ENCODE results near the gene CHST9.
"Not testable (repeated sequence)": the region's sequence is repeated elsewhere in the genome, so short reads cannot be mapped to it uniquely, and the experiment has no call there.

Gene CHST9

DNA sequence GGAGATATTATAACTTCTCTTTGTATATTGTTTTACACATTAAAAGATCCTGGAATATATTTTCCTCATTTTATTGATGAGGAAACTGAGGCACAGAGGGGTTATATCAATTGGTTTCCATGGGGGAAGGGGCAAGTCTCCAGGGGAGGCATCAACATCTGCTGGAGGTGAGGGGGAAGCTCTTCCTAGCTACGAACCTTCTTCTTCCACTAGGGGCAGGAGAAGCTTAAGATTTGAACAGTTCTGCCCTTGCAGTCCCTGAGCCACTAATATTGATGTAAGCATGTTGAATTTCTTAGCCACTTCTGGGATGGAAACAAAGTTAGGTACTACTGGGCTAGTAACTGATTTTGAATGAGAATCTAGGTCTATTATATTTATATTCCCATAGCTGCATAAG lies 179.5 kb downstream of the CHST9 start:
- DNase-seq (ENCODE audit: low read depth in 1 of 2, low spot score in 1 of 2), result no peak

DNA sequence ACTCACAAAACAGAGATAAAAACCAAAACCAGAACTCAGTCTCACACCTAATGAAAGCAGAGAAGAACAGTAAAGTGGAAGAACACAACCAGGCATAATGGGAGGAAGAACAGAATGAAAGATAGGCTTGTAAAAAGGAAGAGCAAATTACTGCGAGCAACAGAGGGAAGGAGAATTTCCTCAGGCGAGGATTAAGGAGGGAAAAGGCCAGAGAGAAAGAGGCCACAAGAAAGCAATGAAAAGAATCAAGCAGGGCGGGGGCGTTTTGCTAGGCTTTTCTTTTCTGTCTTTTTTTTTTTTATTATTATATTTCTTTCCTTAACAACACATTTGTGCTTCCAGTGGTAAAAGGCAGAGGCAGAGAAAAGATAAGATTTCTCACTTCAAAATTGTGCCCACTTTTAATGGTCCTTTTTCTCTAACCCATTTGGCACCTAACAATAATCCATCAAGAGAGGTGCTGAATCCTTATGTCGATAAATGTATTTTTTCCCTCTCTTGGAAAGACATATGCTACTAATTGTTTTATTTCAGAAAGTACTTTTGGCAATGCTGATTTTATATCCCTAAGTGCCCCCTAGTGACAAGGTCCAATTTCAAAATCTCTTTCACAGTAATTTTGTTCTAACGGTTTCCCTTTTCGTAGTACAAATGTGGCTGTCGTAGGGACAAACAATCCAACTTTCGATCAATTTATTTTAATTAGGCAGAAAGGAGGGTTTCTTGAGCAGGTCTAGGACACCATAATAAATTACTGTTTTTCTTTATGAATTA lies 180.9 kb downstream of the CHST9 start:
- no peak for DNase-seq (ENCODE audit: low read depth in 1 of 2, low spot score in 1 of 2)

DNA sequence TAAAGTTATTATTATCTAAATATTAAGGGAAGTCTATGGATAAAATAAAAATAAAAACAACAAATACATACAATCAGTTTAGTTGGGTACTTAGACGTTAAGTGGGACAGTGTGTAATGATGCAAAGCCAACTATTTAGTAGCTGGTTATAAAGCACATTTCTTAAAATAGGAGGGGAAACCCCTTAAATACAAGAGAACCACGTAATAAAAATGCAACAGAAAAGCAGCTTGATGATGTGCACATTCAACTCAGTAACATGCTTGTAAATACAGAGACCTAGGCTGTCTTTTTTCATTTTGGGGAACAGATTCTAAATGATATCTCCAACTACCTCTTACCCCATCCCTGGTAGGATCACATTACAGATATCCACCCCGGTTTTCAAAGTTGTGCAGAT lies 185.3 kb downstream of the CHST9 start:
- no peak for DNase-seq (ENCODE audit: low read depth in 1 of 2, low spot score in 1 of 2)

DNA sequence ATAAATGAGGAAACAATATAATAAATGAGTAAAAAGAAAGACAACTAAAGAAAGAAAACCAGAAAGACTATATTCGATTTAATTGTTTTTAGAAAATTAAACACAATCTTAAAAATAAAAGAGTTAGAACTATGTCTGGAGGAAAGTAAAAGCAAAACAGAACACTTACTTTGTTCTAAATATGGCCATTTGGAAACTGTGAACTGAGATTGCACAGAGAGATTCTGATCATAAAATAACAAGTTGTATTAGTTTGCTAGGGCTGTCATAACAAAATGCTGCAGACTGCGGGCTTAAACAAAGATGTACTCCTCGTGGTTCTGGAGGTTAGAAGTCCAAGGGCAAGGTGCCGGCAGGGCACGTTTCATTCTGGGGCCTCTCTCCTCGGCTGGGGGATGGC lies 191.5 kb downstream of the CHST9 start:
- no peak for DNase-seq (ENCODE audit: low read depth in 1 of 2, low spot score in 1 of 2)

DNA sequence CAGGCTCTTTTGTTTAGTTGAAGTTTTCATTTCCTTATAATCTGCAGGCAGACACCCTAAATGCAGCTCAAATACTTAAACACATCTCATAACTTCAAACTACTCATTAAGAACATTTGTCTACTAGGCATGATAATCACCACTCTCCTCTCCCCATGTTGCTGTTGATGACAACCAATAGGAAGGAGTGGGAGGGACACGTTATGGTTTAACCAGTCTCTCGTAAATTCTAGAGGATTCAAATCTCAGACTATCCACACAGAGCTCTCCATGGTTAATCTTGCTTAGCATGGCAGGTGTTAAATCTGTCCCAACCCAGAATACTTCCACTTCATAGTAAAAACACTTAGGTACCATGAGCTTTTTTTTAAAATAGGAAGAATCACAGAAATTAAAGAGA lies 192.2 kb downstream of the CHST9 start:
- no peak for DNase-seq (ENCODE audit: low read depth in 1 of 2, low spot score in 1 of 2)

DNA sequence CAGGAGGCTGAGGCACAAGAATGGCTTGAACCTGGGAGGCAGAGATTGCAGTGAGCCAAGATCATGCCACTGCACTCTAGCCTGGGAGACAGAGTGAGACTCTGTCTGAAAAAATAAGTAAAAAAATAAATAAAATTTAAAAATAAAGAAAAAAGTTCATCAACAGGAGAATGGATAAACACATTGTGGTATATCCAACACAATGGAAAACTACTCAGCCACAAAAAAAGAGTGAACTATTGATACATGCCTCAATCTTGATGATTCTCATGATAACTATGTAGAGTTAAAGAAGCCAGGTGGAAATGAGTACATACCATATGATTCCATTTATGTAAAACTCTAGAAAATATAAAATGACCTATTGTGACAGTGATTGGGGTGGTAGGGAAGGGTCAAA lies 195.3 kb downstream of the CHST9 start:
- no peak for DNase-seq (ENCODE audit: low read depth in 1 of 2, low spot score in 1 of 2)

DNA sequence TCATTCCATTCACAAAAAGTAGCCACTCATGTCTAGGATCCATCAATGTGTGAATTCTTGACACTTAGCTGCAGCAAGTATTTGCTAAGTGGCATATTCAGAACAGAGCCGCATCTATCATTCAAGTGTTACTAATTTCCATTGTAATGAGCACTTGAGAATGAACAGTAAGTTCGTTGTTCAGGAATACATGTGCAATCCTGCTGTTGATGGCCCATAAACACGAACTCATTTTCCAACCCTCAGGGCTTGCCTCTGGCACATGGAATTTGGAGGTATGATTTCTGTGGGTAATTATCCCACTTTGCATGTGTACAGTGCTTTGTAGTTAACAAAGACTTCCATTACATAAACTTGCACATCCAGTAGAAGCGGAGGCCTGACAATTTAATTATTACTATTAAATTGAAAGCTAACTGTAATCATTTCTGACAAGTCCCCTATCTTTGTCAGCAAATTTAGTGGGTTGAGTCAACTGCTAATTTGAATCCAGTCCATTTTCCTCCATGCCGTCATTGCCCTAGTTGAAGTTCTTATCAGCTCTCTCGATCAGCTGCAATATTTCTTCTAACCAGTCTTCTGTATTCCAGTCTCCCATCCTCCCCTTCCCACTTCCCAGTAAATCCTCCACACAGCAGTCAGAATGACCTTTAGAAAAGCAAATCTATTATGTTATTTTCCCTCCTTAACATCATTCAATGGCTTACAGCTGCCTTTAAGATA lies 203.6 kb downstream of the CHST9 start:
- DNase-seq (ENCODE audit: low read depth in 1 of 2, low spot score in 1 of 2), result no peak

DNA sequence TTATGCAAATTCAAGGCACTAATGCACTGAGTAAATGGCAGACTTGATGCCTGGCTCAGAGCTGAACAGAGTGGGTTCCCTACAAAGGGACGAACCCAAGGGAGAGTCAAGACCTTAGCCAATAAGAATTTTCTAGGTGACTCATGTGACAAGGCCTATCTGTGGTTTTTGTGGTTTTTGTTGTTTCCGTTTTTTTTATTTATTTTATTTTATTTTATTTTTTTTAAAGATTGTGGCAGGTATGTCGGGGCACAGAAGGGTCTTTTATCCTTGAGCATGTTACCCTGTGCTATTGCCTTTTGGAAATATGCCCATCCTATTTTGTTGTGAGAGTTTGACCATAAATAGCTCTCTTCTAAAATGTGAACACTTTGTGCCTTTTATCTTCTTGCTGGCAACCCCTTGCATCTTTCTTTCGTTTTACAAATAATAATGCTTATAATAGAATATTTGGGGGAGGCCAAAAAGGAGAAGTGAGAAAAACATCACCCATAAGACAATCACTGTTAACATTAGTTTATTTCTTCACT lies 206.2 kb downstream of the CHST9 start:
- DNase-seq (ENCODE audit: low read depth in 1 of 2, low spot score in 1 of 2), result no peak

DNA sequence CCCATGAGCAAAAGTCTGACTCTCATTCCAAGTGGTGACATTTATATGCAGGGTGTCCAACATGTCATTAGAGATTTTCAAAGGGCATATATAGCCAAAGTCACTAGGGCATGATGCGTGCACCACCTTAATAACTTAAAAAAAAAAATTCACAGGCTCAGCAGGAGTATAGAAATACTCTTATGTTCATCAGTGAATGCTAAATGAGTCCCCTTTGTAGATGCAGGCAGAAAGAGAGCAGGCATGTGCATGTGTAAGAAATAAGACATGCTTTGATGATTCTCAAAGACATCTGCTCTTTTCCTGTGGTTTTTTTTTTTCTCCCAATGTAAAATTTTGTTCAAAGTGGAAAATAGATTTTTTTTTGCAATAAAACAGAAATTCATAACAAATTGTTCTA lies 207.3 kb downstream of the CHST9 start:
- DNase-seq (ENCODE audit: low read depth in 1 of 2, low spot score in 1 of 2), result no peak

DNA sequence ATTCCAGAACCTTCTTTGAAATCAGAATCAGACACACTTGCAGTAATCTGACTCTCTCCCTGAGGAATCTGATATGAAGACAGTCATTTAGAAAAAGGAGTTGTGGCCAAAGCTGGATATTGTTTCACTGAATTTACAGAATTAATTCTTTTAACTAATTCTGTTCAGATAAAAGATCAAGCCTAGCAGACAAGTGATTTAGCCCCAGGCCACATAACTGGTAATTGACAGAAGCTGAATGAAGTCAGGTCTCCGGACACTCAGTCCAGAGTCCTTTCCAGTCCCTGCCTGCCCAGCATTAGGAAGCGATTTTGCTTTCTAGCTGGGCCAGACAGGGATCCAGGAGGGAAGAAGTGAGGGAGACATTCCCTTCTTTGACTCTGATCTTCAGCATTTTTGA lies 208.9 kb downstream of the CHST9 start:
- no peak for DNase-seq (ENCODE audit: low read depth in 1 of 2, low spot score in 1 of 2)

DNA sequence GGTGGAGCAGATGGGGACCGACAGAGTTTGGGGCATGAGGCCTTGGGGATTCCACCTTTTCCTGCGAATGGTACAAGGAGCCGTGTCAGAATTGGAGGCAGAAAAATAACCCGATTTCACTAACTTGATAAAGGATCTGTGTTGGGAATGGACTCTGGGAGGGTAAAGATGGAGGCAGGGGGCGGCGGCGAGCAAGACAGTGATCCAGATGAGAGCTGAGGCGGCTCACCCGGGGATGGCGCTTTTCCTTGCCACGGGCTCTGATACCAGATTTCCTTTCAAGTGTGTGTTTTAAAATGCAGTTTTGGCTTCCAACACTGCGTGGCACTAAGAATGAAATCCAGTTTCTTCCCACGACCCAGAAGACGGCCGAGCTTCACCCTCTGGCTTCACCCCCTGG lies 212.6 kb downstream of the CHST9 start:
- not testable (repeated sequence) for DNase-seq (ENCODE audit: low read depth in 1 of 2, low spot score in 1 of 2)

DNA sequence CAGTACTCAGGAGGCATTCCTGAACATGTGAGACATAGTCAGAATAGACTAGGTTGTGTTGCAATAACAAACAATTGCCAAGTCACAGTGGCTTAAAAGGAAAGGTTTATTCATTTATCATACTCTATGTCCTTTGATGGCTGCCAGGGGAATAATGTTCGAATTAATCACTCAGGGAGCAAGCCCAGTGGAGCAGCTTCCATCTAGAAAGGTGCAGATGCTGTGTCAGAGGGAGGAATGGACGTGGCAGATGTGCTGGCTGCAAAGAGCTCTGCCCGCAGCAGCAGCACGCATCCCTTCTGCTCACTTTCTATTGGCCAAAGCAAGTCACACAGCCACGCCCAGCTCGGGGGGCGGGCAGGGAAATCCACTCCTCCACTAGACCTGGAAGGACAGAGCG lies 213.7 kb downstream of the CHST9 start:
- DNase-seq (ENCODE audit: low read depth in 1 of 2, low spot score in 1 of 2), result no peak

DNA sequence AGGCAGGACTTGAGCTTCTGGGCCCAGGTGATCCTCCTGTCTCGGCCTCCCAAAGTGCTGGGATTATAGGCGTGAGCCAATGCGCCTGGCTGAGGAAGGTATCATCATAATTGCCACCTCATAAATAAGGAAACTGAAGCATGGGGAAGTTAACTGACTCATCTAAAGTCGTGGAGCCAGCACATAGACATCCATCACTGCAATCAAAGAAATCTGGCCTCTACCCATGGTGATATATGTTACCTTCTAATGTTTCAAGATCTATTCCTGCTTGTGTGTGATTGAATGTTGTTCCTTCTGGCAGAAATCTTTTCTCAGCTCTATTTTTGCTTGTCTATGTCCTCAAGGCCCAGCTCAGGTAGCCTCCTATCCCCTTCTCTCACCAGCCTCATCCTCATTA lies 214.5 kb downstream of the CHST9 start:
- no peak for DNase-seq (ENCODE audit: low read depth in 1 of 2, low spot score in 1 of 2)

DNA sequence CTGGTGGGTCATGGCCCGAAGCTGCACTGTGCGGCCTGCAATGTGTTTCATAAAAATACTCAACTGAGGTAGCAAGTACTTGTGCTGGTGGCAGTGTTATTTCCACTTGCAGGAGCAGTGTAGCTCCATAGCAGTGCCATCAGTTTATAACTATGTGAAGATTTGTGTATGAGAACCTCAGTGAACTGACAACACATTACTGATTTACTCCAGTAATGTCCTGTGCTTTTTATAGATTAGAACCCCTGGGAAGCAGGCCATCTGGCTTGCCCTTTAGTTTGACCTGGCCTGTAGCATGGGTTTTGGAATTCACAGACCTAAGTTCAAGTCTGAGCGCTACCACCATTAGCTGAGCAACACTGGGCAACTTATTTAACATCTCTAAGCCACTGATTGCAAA lies 219.9 kb downstream of the CHST9 start:
- no peak for DNase-seq (ENCODE audit: low read depth in 1 of 2, low spot score in 1 of 2)

DNA sequence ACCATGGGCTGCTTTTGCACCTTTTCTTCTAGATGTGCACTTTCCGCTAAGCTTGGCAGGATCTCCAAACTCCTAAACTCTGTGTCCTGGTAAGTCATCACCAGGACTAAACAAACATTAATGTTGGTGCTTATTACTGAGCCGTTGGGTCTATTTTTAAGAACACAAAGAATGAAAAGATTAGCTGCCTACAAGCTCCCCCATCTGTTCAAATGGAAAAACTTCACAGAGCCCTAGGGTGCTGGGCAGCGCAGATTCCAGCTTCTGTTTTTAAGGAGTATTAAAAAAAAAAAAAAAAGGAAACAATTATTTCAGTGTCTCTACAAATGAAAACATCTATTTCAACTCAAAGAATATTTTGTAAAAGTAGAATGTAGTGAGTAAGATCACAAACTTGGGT lies 221.8 kb downstream of the CHST9 start:
- DNase-seq (ENCODE audit: low read depth in 1 of 2, low spot score in 1 of 2), result no peak

DNA sequence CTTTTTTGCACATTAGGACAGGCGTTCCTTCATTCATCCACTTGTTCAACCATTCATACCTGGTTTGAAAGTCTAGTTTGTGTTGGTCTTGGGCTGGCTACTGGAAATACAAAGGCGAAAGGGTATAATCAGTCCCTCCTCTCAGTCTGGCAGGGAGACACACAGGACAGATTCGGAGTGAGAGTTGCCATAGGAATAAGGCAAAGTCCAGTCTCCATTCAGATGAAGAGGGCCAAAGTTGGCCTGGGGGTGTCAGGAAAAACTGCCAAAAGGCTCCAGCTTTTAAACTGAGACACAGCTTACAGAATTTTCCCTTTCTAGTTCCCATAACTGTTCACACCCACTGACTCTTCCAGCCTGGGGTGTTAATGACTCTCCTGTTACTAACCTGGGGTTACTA lies 223.3 kb downstream of the CHST9 start:
- DNase-seq (ENCODE audit: low read depth in 1 of 2, low spot score in 1 of 2), result no peak

DNA sequence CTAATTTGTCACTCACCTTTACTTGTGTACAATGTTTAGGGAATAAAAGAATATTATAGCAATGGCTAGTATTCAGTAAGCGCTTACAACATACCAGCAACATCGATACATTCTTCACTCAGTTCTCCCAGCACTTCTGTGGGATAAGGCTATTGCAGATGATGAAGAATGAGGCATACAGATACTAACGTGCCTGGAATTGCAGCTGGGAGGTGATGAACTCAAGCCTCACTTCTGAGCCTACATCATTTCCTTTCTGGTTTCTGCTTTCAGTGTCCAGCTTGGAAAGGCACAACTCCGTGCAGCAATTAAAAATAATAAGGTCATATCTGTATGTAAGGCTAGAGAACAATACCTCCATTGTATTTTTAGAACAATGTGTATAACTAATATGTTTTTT lies 224.2 kb downstream of the CHST9 start:
- no peak for DNase-seq (ENCODE audit: low read depth in 1 of 2, low spot score in 1 of 2)

DNA sequence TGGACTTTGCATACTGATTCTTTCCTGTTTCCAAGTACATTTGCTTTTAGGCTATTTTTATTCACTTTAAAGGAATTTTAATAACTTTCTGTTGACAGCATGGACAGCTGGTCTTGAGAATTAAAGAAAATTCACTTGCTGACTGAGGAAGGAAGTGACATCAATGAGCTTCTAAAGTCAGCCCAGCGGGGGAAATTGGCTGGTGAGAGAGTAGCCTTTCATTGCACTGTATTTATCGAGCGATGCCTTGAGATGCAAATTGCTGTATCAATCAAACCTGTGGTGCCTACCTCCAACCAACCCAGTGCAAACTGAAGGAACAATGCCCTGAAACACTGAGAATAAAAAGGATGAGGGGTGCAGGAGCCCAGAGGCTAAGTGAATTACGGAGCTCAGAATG lies 228.2 kb downstream of the CHST9 start:
- DNase-seq (ENCODE audit: low read depth in 1 of 2, low spot score in 1 of 2), result no peak

DNA sequence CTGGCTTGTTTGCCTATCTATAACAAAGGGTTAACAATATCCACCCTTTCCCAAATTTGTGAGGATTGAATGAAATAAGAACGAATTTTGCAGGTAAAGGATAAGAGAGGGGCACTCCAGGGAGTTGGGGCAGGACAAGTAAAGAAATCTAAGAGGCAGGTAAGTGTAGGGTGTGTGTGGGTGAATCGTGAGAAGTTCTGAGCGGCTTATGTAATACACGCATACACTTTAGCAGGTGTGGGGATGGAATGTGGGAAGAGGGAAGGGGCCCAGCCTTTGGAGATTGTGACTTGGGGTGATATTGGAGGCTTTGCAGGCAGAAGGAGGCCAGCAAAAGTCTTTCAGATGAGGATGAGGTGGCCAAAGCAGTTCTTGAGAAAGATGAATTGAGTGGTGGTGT lies 236.4 kb downstream of the CHST9 start:
- DNase-seq (ENCODE audit: low read depth in 1 of 2, low spot score in 1 of 2), result no peak

DNA sequence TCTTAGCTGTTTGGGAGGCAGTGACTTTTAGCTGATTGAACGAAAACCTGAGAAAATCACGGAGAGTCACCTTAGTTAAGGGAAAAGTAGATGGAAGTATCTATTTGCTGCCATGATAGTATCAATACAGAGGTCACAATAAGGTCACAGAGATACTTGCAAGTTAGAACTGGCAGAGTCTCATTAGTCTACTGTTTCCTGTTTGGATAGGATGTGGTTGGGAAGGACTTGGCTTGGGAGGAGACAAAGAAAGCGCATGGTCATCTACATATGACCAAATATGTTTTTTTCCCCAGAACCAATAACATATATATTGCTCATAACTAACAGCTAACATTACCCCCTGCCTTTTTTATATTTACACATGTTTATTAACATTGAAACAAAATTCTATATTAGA lies 241.2 kb downstream of the CHST9 start:
- DNase-seq (ENCODE audit: low read depth in 1 of 2, low spot score in 1 of 2), result no peak

DNA sequence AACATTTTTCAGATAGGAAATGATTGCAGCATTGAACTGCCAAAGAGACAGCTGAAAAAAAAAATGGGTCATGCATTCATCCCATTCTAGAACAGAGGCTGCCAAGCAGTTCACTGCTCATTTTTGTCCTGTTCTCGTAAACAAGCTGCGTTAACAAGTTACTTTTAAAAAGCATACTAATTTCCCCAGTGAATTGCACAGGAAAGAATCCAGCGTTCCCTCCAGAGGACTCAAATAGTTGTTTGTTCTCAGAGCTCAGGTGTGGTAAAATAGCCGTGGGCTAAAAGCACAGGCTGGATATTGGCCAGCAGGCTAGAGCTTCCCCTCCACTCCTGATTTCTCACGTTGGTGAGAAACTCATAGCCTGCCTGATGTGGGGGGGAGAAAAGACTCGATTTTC lies 243.5 kb downstream of the CHST9 start:
- DNase-seq (ENCODE audit: low read depth in 1 of 2, low spot score in 1 of 2), result no peak

DNA sequence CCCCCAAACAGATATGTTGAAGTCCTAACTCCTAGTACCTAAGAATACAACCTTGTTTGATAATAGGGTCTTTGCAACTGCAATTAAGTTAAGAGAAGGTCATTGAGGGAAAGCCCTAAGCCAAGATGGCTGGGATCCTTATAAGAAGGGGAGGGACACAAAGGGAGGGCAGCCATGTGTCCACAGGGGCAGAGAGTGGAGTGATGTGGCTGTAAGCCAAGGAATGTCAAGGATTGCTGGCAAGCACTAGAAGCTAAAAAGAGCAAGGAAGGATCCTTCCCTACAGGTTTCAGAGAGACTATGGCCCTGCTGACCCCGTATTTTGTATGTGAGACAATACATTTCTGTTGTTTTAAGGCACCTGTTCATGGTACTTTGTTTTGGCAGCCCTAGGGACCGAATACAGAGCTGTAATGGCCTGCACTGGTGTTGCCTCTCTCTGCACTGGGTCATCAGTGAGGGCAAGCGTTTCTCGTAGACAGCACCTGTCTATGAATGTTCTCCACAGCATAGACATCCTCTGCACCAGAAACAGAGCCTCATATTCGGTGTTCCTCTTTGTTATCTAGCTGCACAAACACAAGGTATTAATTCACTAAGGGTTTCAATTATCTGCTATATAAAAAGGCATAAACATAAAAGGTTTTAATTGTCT lies 244.2 kb downstream of the CHST9 start:
- no peak for DNase-seq (ENCODE audit: low read depth in 1 of 2, low spot score in 1 of 2)

Measured in activated CD4-positive, alpha-beta T cell treated with anti-CD3 and anti-CD28 coated beads, Interleukin-2, amount 50 U/mL, for 24 hours (primary cell).